B cell (primary cell): Measurements from ENCODE around the gene CALM1.

Experiments used
- CTCF ChIP-seq: fragments of 200-600 bp; IDR thresholded peaks from one replicate; pipeline ENCODE4 v1.8.0; 2022; ENCODE audit warnings: antibody characterized with exemption, mild to moderate bottlenecking
- EZH2 ChIP-seq: IDR thresholded peaks from 2 replicates; pipeline ENCODE4 v1.6.1; 2012; ENCODE audit warnings: borderline replicate concordance, low read depth, mild to moderate bottlenecking, moderate library complexity, low read length; ENCODE audit not compliant: insufficient read depth, poor library complexity, severe bottlenecking

GRCh38 chr14:90409209-90409730 lies 12.4 kb downstream of the CALM1 start:
- TF ChIP-seq CTCF, result no peak
- TF ChIP-seq EZH2, result no peak
